ENCODE measurements around the gene CCDC127. TPM values are rescaled to one million over a fixed set of nuclear protein-coding genes. Genes with fewer than 3 reads are reported as not detected.

Gene CCDC127
- total RNA-seq, 1 donor from 2014 or later: 8.8 TPM

DNA sequence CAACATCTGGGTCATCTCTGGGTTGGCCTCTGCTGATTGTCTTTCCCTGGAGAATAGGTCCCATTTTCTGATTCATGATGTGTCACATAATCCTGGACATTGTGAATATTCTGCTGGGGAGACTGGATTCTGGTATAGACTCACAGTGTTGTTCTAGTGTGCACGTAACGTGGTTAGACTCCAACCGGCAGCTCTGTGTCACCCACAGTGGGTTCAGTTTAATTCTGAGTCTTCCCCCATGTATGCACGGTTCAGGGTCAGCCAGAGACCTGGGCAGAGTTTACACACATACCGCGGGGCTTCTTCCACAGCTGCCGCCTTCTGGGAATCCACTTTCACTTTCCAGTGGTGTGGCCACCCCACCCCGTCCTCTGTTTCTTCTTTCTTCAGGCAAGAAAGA lies 64.7 kb downstream of the CCDC127 start:
- Histone ChIP-seq H3K4me3 (ENCODE audit: insufficient read depth, low read depth, low read length) (no peak overlapping the region), H3K79me2 (ENCODE audit: insufficient read depth, low read length) (no peaks in the 10 kb centered on the region), H3K27me3 (ENCODE audit: insufficient read depth, low read length) (no peaks in the 10 kb centered on the region), H4K20me1 (ENCODE audit: insufficient read depth, low read length) (no peaks in the 10 kb centered on the region), H3K4me2 (ENCODE audit: low read length) (peak overlapping the region; percentile 58), H3K36me3 (ENCODE audit: insufficient read depth, low read length) (peaks cover 6% of the 10 kb centered on the region), H3K9ac (ENCODE audit: low read length) (peak overlapping the region; percentile 64), H3K27ac (ENCODE audit: low read depth, low read length) (peak overlapping the region; percentile 84), H3K9me3 (ENCODE audit: insufficient read depth, low read depth, low read length) (no peaks in the 10 kb centered on the region), H2AFZ (ENCODE audit: low read depth, low read length) (no peak overlapping the region), H3K4me1 (ENCODE audit: insufficient read depth, low read length) (peaks cover 29% of the 10 kb centered on the region)
- no peak overlapping the region for H3K27ac Mint-ChIP-seq (ENCODE audit: unreplicated experiment)
- peaks cover 17% of the 10 kb centered on the region for H3K27me3 Mint-ChIP-seq (ENCODE audit: low read depth, unreplicated experiment)
- H3K36me3 Mint-ChIP-seq (ENCODE audit: low read depth, unreplicated experiment): peaks cover 11% of the 10 kb centered on the region
- H3K4me3 Mint-ChIP-seq (ENCODE audit: unreplicated experiment): no peak overlapping the region
- peaks cover 5% of the 10 kb centered on the region for H3K4me1 Mint-ChIP-seq (ENCODE audit: low read depth, unreplicated experiment)
- FAIRE-seq (peak; percentile 23), DNase-seq (ENCODE audit: low read depth) (peak; percentile 69)
- no peak for TF ChIP-seq EZH2 (IDR thresholded peaks at IDR 0.05; ENCODE audit: insufficient read depth, low read length)
- TF ChIP-seq, protein P1, sequence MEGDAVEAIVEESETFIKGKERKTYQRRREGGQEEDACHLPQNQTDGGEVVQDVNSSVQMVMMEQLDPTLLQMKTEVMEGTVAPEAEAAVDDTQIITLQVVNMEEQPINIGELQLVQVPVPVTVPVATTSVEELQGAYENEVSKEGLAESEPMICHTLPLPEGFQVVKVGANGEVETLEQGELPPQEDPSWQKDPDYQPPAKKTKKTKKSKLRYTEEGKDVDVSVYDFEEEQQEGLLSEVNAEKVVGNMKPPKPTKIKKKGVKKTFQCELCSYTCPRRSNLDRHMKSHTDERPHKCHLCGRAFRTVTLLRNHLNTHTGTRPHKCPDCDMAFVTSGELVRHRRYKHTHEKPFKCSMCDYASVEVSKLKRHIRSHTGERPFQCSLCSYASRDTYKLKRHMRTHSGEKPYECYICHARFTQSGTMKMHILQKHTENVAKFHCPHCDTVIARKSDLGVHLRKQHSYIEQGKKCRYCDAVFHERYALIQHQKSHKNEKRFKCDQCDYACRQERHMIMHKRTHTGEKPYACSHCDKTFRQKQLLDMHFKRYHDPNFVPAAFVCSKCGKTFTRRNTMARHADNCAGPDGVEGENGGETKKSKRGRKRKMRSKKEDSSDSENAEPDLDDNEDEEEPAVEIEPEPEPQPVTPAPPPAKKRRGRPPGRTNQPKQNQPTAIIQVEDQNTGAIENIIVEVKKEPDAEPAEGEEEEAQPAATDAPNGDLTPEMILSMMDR (IDR thresholded peaks at IDR 0.05; ENCODE audit: insufficient read depth, low read depth, low read length): no peak
- peaks cover 2% of the 10 kb centered on the region for H3K9me3 Mint-ChIP-seq (ENCODE audit: unreplicated experiment)

DNA sequence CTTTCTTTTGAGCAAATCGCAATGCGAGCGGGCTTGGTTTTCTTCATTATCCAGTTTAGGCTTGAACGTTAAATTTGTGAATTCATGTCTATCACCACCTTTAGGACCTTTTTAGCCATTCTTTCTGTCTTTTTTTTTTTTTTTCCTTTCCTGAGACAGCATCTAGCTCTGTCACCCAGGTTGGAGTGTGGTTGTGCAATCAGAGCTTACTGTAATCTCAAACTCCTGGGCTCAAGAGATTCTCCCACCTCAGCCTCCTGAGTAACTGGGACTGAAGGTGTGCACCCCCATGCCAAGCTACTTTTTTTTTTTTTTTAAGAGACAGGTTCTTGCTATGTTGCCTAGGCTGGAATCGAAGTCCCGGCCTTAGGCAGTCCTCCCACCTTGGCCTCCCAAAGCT lies 65.9 kb downstream of the CCDC127 start:
- H3K4me3 ChIP-seq (ENCODE audit: insufficient read depth, low read depth, low read length): no peak overlapping the region
- no peak overlapping the region for H2AFZ ChIP-seq (ENCODE audit: low read depth, low read length)
- H3K9me3 Mint-ChIP-seq (ENCODE audit: unreplicated experiment): peaks cover 11% of the 10 kb centered on the region
- H3K9me3 ChIP-seq (ENCODE audit: insufficient read depth, low read depth, low read length): peaks cover 4% of the 10 kb centered on the region
- peaks cover 13% of the 10 kb centered on the region for H3K27me3 Mint-ChIP-seq (ENCODE audit: low read depth, unreplicated experiment)
- no peaks in the 10 kb centered on the region for H3K27me3 ChIP-seq (ENCODE audit: insufficient read depth, low read length)
- no peak overlapping the region for H3K9ac ChIP-seq (ENCODE audit: low read length)
- H3K27ac Mint-ChIP-seq (ENCODE audit: unreplicated experiment): no peak overlapping the region
- peaks cover 29% of the 10 kb centered on the region for H3K4me1 ChIP-seq (ENCODE audit: insufficient read depth, low read length)
- no peak for TF ChIP-seq EZH2 (IDR thresholded peaks at IDR 0.05; ENCODE audit: insufficient read depth, low read length)
- TF ChIP-seq, protein P1 (IDR thresholded peaks at IDR 0.05; ENCODE audit: insufficient read depth, low read depth, low read length): no peak
- H3K4me1 Mint-ChIP-seq (ENCODE audit: low read depth, unreplicated experiment): peaks cover 5% of the 10 kb centered on the region
- peaks cover 19% of the 10 kb centered on the region for H3K36me3 Mint-ChIP-seq (ENCODE audit: low read depth, unreplicated experiment)
- FAIRE-seq: no peak
- H4K20me1 ChIP-seq (ENCODE audit: insufficient read depth, low read length): no peaks in the 10 kb centered on the region
- DNase-seq (ENCODE audit: low read depth): no peak
- H3K27ac ChIP-seq (ENCODE audit: low read depth, low read length): peak overlapping the region; percentile 84
- H3K4me2 ChIP-seq (ENCODE audit: low read length): no peak overlapping the region
- peaks cover 6% of the 10 kb centered on the region for H3K36me3 ChIP-seq (ENCODE audit: insufficient read depth, low read length)
- no peak overlapping the region for H3K4me3 Mint-ChIP-seq (ENCODE audit: unreplicated experiment)
- H3K79me2 ChIP-seq (ENCODE audit: insufficient read depth, low read length): no peaks in the 10 kb centered on the region

DNA sequence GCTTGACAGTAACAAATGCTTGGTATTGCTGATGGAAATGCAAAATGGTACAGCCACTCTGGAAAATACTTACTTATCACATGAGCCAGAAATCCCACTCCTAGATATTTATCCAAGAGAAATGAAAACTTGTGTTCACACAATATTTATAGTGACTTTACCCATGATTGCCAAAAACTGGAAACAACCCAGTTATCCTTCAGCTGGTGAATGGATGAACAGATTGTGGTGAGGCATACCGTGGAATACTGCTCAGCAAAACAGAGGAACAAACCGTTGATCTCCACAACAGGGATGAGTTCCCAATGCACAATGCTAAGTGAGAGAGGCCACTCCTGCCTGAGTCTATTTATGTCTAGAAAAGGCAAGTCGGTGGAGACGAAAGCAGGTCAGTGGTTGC lies 67.2 kb downstream of the CCDC127 start:
- no peaks in the 10 kb centered on the region for H3K27me3 ChIP-seq (ENCODE audit: insufficient read depth, low read length)
- no peak overlapping the region for H2AFZ ChIP-seq (ENCODE audit: low read depth, low read length)
- H3K27me3 Mint-ChIP-seq (ENCODE audit: low read depth, unreplicated experiment): peaks cover 8% of the 10 kb centered on the region
- H3K4me1 Mint-ChIP-seq (ENCODE audit: low read depth, unreplicated experiment): peaks cover 5% of the 10 kb centered on the region
- H3K36me3 Mint-ChIP-seq (ENCODE audit: low read depth, unreplicated experiment): peaks cover 23% of the 10 kb centered on the region
- H4K20me1 ChIP-seq (ENCODE audit: insufficient read depth, low read length): no peaks in the 10 kb centered on the region
- H3K27ac Mint-ChIP-seq (ENCODE audit: unreplicated experiment): no peak overlapping the region
- H3K79me2 ChIP-seq (ENCODE audit: insufficient read depth, low read length): no peaks in the 10 kb centered on the region
- H3K9ac ChIP-seq (ENCODE audit: low read length): no peak overlapping the region
- no peak overlapping the region for H3K27ac ChIP-seq (ENCODE audit: low read depth, low read length)
- FAIRE-seq: no peak
- no peak overlapping the region for H3K4me2 ChIP-seq (ENCODE audit: low read length)
- no peak overlapping the region for H3K4me3 ChIP-seq (ENCODE audit: insufficient read depth, low read depth, low read length)
- DNase-seq (ENCODE audit: low read depth): no peak
- H3K4me1 ChIP-seq (ENCODE audit: insufficient read depth, low read length): peaks cover 22% of the 10 kb centered on the region
- peaks cover 6% of the 10 kb centered on the region for H3K36me3 ChIP-seq (ENCODE audit: insufficient read depth, low read length)
- peaks cover 16% of the 10 kb centered on the region for H3K9me3 Mint-ChIP-seq (ENCODE audit: unreplicated experiment)
- peaks cover 9% of the 10 kb centered on the region for H3K9me3 ChIP-seq (ENCODE audit: insufficient read depth, low read depth, low read length)
- H3K4me3 Mint-ChIP-seq (ENCODE audit: unreplicated experiment): no peak overlapping the region
- TF ChIP-seq, protein P1 (IDR thresholded peaks at IDR 0.05; ENCODE audit: insufficient read depth, low read depth, low read length): no peak
- TF ChIP-seq EZH2 (IDR thresholded peaks at IDR 0.05; ENCODE audit: insufficient read depth, low read length): no peak
